Occipital lobe (tissue), 2 donors: Measurements from ENCODE around the gene CCL20. TPM values are rescaled to one million over a fixed set of nuclear protein-coding genes. Genes with fewer than 3 reads are reported as not detected.
"Not testable (repeated sequence)": the region's sequence is repeated elsewhere in the genome, so short reads cannot be mapped to it uniquely, and the experiment has no call there.

Experiments
- DNase-seq: peaks from one replicate; lab custom pipeline; 2025; lab: John Stamatoyannopoulos, UW
- total RNA-seq: library from RNA; depleted of rRNA; stranded (reverse); fragments of >200 nt; gene quantifications from one replicate; pipeline ENCODE4 v1.2.3, GENCODE V29; 2014

CCL20 gene, protein sequence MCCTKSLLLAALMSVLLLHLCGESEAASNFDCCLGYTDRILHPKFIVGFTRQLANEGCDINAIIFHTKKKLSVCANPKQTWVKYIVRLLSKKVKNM
- total RNA-seq: not detected

DNA sequence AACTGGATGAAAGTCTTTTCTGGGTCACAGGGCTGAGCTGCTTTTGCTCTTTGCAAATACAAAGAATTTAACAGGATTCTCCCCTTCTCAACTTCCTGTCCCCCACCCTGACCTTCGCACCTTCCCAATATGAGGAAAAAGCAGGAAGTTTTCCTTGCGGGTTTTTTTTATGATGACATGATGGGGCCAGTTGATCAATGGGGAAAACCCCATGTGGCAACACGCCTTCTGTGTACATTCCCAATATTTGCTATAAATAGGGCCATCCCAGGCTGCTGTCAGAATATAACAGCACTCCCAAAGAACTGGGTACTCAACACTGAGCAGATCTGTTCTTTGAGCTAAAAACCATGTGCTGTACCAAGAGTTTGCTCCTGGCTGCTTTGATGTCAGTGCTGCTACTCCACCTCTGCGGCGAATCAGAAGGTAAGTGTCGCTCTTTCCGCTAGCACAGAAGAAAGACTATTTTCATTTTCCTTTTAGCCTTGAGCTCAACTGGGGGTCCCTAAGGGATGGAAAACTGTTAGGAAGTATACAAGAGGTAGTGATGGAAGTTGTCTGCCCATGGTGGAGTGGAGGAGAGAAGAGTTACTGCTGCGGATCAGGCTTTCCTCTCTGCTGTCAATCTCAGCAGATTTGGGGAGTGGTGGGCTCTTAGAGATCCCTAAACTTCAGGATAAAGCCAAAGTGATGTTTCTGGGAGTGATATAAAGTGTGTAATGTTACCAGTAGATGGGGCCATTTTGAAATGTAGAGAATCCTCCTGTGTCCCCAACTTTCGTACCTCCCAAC is at the start of gene CCL20:
Gene CCL20, plus strand, starts transcription at position 281 of the 792 bp plus-strand sequence. Its CDS starts 70 bp downstream, at position 351.
- DNase-seq: no peak

DNA sequence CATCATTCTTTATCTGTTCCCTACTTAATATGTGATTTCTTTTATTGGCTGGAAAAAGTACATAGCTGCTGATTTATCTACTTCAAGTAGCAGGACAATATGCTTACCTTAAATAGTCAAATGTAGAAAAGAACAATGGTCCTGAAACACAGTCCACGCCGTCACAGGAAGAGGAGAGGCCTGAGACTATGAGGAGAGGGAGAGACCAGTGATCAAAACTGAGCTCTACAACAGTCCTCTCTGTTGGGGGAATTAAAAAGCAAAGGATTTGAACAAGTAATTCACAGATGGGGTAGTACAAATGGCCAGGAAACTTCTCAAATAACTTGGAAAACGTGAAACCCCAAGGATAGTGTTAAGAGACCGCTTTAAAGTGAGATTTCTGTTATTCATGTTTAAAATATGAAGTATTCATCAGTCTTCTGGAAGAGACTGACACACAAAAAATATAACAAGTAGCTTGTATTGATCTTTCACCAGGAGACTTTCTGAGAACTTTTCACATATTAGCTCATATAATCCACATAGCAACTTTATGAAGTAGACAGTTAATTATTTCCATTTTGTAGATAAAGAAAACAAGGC is 47.8 kb upstream of the CCL20 start:
- no peak for DNase-seq

DNA sequence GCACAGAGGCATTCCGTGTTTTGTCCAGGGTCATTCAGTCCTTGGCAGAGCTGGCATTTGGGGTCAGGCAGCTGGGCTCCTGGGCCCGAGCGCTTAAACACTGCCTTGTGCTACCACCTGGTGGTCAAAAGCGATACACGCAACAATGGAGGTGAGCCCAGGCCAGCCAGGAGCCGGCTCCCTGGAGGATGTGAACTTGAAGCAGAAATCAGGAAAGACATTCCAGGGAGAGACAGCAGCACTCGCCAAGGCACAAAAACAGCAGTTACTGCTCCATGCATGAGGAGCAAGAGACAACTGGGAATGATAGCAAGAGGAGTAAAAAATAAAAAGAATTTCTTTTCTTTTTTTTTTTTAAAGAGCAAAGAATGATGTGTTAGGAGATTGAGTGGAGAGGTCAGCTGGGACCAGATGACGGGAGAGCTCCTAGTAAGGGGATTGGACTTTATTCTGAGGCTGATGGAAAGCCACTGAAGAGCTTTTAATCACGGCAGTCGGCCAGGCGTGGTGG is 47.2 kb upstream of the CCL20 start:
- DNase-seq: peak; percentile 63

DNA sequence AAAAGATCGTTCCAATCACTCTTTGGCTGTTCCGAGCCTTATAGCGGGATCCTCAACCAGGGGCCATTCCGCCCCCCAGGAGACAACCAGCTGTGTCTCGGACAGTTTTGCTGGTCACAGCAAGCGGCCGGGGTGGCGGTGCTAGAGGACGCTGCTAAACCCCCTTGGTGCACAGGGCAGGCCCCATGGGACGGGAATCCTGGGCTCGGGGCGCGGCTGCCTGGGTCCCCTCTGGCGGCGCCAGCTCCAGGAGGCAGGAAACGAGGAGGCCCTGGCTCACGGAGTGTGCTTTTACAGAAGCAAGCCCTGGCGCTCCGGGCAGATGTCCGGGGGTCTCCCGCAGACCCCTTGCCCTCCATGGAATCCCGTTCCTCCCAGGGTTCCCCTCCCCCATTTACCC is 45.8 kb upstream of the CCL20 start:
- no peak for DNase-seq

DNA sequence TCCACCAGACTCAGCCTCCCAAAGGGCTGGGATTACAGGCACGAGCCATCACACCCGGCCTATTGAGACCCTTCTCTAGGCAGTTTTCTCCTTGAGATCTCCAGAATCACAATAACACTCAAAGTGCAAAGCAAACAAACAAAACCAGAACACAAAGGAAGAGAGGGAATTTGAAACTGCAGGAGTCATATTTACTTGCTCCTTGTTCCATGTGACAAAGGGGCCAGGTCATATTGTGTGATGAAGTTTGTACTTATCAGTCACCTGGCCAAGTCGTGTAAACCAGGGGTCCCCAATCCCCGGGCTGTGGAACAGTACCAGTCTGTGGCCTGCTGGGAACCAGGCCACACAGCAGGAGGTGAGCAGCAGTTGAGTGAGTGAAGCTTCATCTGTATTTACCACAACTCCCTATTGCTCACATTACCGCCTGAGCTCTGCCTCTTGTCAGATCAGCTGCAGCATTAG is 41.4 kb upstream of the CCL20 start:
- DNase-seq: no peak

DNA sequence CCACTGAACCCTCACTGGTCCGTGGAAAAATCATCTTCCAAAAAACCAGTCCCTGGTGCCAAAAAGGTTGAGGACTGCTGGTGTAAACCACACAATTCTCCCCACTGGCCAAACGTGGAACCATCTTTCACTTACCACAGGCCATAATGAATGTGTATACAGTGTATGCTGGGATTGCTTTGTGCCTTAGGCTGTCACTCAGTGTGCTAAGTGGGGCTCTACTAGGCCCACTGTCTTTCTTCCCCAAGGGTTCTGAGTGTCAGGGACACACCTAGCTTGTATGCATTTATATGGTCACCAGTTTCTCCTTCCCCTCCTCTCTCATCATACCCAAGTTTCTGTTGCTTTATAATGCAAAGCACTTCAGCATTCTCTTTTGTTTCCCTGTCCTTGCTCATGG is 40.7 kb upstream of the CCL20 start:
- DNase-seq: no peak

DNA sequence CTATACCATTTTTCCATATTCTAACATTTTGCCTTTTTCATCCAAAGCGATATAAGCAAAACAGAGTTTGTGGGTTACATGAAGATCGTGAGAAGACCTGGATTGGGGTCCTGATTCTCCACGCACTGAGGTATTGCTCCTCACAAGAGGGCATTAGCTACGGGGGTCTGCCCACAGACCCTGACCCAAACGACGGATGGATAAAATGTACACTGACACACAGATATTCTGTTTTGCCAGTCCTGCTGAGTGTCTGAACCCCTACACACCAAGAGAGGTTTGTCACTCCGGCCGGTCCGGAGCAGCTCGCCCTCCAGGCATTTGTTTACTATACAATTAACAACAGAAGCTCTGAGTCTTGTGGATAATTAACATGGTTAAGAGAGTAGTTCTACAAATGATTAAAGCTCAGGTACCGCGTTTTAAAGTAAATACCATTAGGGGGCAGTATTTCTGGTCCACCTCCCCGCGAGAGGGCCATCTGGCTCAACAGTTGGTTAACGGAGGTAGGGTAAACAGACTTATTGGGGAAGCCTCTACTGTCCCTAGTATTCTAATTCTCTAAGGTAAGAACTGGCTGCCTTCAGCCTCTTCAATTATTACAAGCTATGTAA is 39.5 kb upstream of the CCL20 start:
- DNase-seq: no peak

DNA sequence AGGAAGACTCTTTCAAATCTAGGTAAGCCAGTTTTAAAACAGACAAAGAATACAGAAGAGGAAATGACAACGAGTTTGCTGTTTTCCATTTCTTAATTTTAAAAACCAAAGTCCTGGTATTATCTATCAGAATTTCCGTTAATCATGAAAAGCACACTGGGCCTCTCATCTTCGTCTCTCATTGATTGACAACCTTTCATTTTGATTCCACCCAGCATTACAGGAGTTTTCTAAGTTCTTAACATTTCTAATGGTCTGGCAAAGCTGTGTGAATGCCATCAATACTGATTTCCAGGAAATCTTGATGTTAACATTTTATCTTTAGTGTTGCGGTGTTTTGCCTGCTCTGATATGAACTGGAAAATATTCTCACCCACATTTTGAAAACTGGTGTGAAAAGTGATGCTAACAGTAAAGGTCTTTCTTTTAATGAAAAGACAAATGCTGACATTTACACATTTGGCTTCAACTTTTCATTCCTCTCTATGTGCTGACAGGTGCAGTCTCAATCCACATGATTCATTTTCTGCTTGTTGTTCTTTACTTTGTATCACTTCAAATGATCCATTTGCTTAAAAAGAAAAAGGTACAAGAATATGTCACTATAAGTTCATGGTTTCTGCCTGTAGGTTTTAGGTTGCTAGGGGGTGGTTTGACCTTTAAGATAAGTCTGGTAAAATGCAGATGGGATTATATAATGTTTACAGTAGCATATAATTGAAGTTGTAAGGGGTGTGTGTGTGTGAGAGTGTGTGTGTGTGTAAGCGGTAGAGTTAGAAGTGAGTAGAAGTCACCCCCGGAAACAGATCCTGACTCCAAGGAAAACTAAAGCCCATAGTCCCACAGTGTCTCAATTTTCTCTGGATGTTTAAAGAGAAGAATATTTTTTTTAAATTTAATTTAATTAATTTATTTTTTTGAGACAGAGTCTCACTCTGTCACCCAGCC is 38.5 kb upstream of the CCL20 start:
- DNase-seq: no peak

DNA sequence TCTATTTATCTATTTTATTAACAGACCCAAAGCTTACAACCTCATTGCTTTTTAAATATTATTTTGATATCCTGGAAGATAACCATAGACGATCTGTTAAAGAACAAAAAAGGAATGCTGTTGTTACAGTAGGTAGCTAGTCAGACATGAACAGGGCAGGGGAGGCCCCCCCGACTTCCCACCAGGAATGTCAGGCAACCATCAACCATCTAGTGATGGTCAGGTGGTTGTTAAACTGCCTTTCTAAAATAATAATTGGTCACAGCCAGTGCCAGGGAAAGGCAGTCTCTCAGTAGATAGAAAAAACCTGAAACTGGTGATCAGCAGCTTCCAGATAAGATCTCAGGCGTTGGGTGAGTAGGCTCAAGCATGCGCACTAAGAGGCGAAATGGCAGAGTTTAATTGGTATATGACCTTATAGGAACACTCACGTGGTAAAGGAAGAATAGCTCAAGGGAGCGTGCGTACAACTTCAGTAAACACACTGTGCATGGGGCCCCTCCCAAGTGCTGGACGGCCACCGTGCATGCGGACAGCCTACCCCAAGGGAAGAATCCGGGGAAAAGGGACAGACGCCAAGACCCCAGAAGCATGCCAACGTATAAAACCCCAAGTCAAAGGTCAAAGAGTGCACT is 32.5 kb upstream of the CCL20 start:
- no peak for DNase-seq

DNA sequence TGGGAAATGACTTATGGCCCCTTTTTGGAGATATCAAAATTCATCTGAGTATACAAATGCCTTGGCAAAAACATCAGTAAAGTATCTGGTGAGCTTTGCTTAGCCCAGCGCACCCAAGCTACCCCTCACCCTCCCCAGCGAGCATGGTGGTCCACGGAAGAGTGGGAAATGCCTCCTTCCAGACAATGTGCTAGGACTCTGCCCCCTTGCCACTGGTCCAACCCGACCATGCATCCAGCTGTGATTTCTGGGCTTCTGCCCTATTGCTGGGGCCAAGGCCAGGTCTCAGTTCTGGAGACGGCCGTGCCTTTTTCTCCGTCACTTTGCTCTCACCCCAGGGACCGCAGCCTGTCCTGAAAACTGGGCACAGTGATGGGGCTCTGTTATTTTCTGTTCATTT is 31.8 kb upstream of the CCL20 start:
- DNase-seq: no peak

DNA sequence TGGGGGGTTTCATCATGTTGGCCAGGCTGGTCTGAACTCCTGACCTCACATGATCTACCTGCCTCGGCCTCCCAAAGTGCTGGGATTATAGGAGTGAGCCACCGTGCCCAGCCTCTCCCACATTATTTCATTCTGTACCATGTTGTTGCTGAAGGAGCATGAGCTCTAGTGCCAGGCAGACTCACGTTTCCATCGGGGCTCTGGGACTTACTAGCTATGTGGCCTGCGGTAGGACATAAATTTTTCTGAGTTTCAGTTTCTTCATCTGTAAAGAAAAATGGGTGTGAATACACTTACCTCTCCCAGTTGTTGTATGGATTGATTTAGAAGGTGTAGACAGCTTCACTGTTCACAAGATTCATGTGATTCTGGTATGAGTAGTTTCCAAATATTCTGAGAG is 30.8 kb upstream of the CCL20 start:
- no peak for DNase-seq

DNA sequence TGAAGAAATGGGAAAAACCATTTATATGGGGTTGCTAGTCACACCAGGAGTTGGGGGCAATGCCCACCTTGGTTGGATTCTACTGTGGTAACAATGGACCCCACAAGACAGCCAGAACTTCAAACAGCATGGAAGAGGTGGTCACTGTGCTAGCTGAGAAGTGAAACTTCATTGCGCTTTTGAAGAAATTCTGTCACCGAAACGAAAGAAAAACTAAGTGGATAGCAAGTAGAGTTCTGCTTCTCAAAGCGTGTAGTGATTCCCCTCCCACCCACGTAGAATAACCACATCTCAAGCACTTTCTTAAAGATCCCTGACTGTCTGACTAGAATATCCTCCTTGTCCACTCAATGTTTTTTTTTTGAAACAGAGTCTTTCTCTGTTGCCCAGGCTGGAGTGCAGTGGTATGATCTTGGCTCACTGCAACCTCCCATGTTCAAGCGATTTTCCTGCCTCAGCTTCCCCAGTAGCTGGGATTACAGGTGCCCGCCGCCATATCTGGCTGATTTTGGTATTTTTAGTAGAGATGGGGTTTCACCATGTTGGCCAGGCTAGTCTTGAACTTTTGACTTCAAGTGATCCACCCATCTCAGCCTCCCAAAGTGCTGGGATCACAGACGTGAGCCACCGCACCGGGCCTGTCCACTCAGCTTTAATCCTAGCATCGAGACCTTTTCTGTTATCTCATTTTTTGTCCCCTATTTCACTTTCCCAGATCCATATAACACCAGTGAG is 30.1 kb upstream of the CCL20 start:
- no peak for DNase-seq

DNA sequence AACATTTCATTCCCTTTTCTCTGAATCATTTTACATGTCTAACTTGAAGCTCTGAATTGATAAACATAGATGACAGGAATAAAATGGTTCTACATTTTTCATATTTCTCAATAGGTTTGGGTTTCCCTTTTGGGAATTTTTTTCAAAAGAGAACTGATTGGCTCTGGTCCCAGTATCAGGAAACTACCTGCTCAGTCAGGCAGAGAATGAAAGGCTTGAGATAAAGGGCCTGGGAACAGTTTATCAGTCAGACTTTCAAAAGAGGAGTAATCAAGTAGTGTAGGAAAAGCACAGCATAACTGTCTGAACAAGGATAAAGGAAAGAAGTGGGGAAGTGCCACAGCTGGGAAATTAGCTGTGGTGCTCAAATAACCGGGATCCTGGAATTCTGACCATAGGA is 28.3 kb upstream of the CCL20 start:
- no peak for DNase-seq

DNA sequence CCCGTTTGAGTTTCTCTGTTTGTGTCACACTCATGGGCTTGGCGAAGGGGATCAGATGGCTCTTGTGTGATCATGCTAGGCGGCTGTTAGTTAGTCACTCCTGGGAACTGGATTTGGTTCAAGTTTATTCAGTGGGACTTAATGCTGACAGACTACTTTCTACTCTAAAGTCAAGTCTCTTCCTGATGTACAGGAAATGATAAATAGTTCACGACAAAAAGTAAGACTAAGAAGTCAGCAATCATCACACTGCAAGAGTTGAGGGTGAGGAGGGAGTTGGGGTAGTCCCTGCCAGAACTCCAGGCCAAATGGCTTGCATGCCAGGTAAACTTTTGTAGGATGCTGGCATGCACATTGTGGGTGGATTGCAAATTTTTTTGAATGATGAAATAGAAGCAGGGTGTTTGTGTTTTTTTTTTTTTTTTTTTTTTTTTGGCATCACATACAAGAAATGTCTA is 25.1 kb upstream of the CCL20 start:
- no peak for DNase-seq

DNA sequence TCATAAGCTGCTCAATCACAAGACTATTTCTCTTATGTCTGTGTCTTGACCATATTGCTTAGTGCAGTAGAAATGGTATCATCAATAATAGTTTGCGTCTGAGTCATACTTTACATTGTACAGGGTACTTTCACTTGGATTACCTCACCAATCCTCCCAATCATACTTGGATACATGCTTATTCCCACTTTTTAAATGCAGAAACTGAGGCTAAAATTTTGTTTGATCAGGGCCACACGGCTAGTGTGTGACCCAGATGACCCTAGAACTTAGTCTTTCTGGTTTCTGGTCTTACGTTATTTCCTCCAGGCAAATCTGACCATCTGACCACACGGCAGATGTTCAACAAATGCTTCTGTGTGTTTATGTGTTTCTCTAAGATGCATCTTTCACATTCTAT is 23.8 kb upstream of the CCL20 start:
- DNase-seq: no peak

DNA sequence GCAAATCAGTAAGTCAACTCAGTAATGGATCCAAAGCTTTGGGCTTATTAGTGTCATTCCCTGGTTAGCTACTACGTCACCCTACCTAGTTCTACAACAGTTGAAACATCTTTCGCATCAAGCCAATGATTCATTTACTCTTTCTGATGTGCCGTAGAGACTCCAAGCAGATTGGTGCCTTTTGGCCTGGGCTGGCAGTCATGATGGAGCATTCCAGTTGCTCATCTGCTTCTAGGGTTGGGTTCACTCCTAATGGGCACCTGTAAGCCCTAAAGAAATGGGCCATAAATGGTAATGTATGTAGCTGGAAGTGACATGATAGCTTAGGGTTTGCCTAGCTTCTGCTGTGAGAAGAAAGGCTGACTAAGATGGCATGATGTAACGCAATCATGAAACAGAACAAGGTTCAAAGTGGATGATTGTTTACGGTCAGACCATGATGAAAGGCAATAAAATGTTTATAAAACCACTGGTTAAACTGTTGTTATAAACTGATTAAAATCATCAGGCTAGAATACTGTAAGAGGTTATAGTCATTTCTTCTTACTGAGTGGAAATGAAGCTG is 20.4 kb upstream of the CCL20 start:
- no peak for DNase-seq

DNA sequence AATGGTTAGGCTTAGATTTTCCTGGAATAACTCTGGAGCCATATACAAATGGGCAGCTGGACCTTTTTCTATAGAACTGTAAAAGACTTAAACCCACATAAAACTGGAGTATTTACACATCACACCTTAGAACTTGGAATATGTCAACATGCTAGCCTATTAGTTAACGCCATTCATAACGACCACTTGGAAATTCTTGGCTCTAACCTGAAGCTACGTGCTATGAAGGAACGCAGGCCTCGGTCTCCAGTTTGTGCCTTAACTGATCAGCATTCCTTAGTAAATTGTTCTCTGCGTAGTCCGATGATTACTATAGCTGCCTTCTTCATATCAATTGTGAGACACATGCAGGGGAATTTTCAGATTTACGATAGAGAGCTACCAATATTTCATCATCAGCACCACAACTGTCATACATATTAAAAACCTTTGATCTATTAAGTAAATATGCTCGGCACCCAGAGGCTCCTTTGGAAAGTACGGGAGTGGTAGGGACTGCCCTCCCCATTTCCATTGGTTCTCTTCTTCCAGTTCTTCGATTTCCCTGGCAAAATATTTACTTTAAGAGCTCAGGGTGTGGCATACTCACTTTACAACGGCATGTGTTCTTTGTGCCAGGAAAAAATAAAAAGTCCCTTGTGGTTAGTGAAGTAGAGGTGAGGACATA is 17.5 kb upstream of the CCL20 start:
- no peak for DNase-seq

DNA sequence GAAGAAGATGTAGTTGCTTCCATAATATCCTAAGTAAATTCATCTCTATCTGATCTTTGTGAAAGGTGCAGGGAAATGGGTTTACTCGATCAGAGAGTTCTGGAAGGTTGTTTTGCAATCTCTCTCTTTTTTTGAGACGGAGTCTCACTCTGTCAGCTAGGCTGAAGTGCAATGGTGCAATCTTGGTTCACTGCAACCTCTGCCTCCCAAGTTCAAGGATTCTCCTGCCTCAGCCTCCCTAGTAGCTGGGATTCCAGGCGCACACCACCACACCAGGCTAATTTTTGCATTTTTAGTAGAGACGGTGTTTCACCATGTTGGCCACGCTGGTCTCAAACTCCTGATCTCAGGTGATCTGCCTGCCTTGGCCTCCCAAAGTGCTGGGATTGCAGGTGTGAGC is 16.9 kb upstream of the CCL20 start:
- not testable (repeated sequence) for DNase-seq

DNA sequence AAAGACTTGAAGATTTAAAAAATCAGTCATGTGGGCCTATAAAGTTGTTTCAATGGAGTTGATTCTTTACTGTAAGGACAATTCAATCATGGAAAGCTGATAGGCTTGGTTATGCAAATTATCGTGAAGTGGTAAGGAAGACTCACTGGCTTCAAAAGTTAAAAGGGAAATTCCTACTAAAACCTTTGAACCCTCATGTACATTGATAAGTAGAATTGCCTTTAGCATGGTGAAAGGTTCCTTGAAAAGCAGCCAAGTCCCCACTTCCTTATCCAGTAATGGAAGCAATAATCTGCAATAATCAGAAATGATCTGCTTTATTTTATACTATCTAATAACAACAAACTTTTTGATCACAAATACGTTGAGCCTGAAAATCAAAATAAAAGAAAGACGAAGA is 14.4 kb upstream of the CCL20 start:
- no peak for DNase-seq
